Measurements from ENCODE around the gene ERCC1. TPM values are rescaled to one million over a fixed set of nuclear protein-coding genes. Genes with fewer than 3 reads are reported as not detected.

Gene ERCC1
- total RNA-seq, 1 experiment from 2014 or later = 57.3 TPM

DNA sequence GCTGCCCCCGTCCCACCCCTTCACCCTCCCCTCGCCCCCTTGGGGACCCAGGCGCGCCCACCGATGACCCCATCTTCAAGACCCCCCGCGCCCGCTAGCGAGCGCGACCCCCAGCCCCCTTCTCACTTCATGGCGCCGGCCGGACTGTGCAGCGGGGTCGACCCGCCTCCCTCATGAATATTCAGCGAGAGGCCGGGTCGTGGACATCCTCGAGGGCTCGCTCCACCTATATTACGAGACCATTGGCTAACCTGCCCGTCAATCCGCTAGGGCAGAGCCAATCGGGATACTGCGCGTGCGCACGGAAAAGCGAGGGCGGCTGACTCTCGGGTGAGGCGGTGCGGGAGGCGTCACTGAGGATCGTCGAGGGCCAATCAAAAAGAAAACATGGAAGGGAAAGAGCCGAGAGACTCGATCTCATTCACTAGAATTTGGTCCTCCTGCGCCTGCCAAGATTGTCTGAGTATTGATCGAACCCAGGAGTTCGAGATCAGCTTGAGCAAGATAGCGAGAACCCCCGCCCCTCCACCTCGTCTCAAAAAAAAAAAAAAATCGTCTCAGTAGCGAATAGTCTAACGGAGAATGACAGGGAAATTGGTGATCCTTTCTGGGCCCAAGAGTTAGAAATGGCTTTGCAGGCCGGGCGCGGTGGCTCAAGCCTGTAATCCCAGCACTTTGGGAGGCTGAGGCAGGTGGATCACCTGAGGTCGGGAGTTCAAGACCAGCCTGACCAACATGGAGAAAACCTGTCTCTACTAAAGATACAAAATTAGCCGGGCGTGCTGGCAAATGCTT lies 53.1 kb downstream of the ERCC1 start, which contains the start of gene ERCC2:
TSS of gene ERCC2 (minus strand) at position 164 of the 795 bp plus-strand sequence. CDS start at position 131, 33 bp downstream.
- CTCF ChIA-PET = no interaction called here
- BruUV-seq (replicated peaks) = TSS peak; percentile 98
- peak within 1 kb of the TSS; percentile 30; the same call in 1 of the 2 replicates for H3K27ac ChIP-seq (ENCODE audit: low read length)
- intact Hi-C loops (cut with micrococcal nuclease) = no loop called here
- H2AFZ ChIP-seq (ENCODE audit: low read length) = peak within 1 kb of the TSS; percentile 76
- H3K4me3 ChIP-seq (ENCODE audit: low read length) = peak within 1 kb of the TSS; percentile 94
- H3K9me3 ChIP-seq (ENCODE audit: low read length) = no peaks in the 10 kb centered on the region
- no peaks in the 10 kb centered on the region for H3F3A ChIP-seq (ENCODE audit: low read length, unreplicated experiment)
- peak within 1 kb of the TSS; percentile 74 for H3K9ac ChIP-seq (ENCODE audit: low read length)
- no peaks in the 10 kb centered on the region for H4K20me1 ChIP-seq (ENCODE audit: low read length)
- H3K36me3 ChIP-seq (ENCODE audit: low read depth, low read length) = no peaks in the 10 kb centered on the region
- peak; percentile 98 for ATAC-seq
- TF ChIP-seq EZH2 (IDR thresholded peaks at IDR 0.05; ENCODE audit: low read length, unreplicated experiment) = no peak
- no peak for TF ChIP-seq EZH2phosphoT487 (IDR thresholded peaks at IDR 0.05; ENCODE audit: borderline replicate concordance, low read length)
- TF ChIP-seq, protein P1, sequence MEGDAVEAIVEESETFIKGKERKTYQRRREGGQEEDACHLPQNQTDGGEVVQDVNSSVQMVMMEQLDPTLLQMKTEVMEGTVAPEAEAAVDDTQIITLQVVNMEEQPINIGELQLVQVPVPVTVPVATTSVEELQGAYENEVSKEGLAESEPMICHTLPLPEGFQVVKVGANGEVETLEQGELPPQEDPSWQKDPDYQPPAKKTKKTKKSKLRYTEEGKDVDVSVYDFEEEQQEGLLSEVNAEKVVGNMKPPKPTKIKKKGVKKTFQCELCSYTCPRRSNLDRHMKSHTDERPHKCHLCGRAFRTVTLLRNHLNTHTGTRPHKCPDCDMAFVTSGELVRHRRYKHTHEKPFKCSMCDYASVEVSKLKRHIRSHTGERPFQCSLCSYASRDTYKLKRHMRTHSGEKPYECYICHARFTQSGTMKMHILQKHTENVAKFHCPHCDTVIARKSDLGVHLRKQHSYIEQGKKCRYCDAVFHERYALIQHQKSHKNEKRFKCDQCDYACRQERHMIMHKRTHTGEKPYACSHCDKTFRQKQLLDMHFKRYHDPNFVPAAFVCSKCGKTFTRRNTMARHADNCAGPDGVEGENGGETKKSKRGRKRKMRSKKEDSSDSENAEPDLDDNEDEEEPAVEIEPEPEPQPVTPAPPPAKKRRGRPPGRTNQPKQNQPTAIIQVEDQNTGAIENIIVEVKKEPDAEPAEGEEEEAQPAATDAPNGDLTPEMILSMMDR (conservative IDR thresholded peaks at IDR 0.05; ENCODE audit: low read depth, low read length) = no peak
- POLR2A ChIA-PET (ENCODE audit: unreplicated experiment) = interaction anchor here (0.5 to 0.7 kb wide), 2 partner anchors 83 to 115 kb away, joined by 5 to 11 read pairs; no protein-coding TSS in a partner anchor
- peaks cover 29% of the 10 kb centered on the region for H3K79me2 ChIP-seq (ENCODE audit: low read length)
- no peaks in the 10 kb centered on the region for H3K9me2 ChIP-seq (replicated peaks; ENCODE audit: low read length)
- peaks cover 7% of the 10 kb centered on the region for H3K4me1 ChIP-seq (ENCODE audit: insufficient read depth, low read length)
- peak; percentile 98 for DNase-seq
- H3K27me3 ChIP-seq (ENCODE audit: low read length) = no peaks in the 10 kb centered on the region
- H3K4me2 ChIP-seq (ENCODE audit: low read length) = peak within 1 kb of the TSS; percentile 93

DNA sequence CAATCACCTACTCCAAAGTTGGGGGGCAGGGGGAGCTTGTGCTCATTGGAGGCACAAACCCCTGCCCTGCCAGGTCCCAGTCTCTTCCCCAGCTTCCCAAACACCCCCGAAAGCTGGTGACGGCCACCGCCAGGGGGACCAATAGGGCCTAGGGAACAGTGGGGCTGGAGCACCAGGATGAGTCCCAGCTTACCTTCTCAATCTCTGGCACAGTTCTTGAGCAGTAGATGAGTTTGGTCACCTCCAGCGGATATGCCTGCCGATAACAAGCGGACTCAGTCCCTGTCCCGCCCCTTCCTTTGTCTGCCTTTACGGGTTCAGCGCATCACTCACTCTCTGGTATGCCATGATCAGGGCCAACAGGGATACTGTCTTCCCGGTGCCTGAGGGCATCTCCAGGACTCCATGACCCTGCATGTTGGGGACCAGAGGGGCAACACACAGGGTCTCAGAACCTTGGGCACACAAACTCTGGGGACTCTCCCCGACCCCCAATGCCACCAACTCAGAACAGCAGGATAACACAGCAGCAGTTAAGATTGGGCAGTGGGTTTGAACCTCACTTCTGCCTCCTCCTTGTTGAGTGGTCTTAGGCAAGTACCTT lies 54.9 kb downstream of the ERCC1 start:
- H3K9ac ChIP-seq (ENCODE audit: low read length) = no peak overlapping the region
- no peak for ATAC-seq
- peak overlapping the region; percentile 94 for H3K4me3 ChIP-seq (ENCODE audit: low read length)
- no peak overlapping the region for H3K27ac ChIP-seq (ENCODE audit: low read length)
- POLR2A ChIA-PET (ENCODE audit: unreplicated experiment) = no interaction called here
- peak overlapping the region; percentile 93 for H3K4me2 ChIP-seq (ENCODE audit: low read length)
- no peaks in the 10 kb centered on the region for H3K36me3 ChIP-seq (ENCODE audit: low read depth, low read length)
- H3F3A ChIP-seq (ENCODE audit: low read length, unreplicated experiment) = no peaks in the 10 kb centered on the region
- no peaks in the 10 kb centered on the region for H3K27me3 ChIP-seq (ENCODE audit: low read length)
- intact Hi-C loops (cut with micrococcal nuclease) = no loop called here
- CTCF ChIA-PET = no interaction called here
- peaks cover 7% of the 10 kb centered on the region for H3K4me1 ChIP-seq (ENCODE audit: insufficient read depth, low read length)
- no TSS peak for BruUV-seq (replicated peaks)
- no peaks in the 10 kb centered on the region for H4K20me1 ChIP-seq (ENCODE audit: low read length)
- DNase-seq = peak; percentile 24
- no peak overlapping the region for H2AFZ ChIP-seq (ENCODE audit: low read length)
- TF ChIP-seq, protein P1 (conservative IDR thresholded peaks at IDR 0.05; ENCODE audit: low read depth, low read length) = no peak
- TF ChIP-seq EZH2phosphoT487 (IDR thresholded peaks at IDR 0.05; ENCODE audit: borderline replicate concordance, low read length) = no peak
- no peak for TF ChIP-seq EZH2 (IDR thresholded peaks at IDR 0.05; ENCODE audit: low read length, unreplicated experiment)
- H3K9me2 ChIP-seq (replicated peaks; ENCODE audit: low read length) = no peaks in the 10 kb centered on the region
- H3K9me3 ChIP-seq (ENCODE audit: low read length) = no peaks in the 10 kb centered on the region
- peaks cover 29% of the 10 kb centered on the region for H3K79me2 ChIP-seq (ENCODE audit: low read length)

Measured in PC-3 (cell line).